ENCODE measurements around the gene KIAA1210. TPM values are rescaled to one million over a fixed set of nuclear protein-coding genes. Genes with fewer than 3 reads are reported as not detected.

The KIAA1210 gene
- total and polyA plus RNA-seq, 10 of the 15 experiments (the other 5 are each of a cell fraction or from before 2014, with no cell fraction given), result 0.01 TPM; not detected in 9

DNA sequence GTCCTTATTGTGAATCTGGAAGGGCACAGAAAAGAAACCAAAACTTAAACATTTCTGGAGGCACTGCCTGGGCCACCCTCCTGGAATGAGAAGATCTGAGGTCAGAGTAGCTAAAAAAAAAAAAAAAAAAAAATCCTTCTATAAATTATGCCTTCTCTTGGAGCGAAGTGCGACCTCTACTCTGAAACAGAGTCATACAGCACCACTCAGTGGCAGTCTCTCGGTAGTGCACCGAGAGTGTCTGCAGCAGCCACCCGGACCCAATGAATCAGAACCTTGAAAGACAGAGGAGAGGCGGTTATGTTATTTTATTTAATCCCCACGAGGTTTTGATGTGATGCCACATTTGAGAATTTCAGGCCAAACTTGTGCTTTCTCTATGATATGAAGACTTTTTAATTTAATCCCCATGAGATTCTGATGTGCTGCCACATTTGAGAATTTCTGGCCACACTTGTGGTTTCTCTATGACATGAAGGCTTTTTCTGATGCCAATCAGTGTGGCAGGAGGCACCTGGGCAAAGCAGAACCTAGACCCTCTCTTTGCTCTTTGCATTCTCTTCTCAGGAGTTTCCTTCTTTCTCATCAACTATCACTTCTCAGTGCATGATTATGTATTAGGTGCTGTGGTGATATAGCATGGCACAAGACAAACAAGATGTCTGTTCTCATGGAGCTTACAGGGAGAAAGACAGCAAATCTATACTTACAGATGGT lies 60.4 kb downstream of the KIAA1210 start:
- in situ Hi-C loops (cut with MboI) (loop anchor here (10.0 kb wide), 1 partner anchor 222 kb away; no protein-coding TSS in a partner anchor), intact Hi-C loops (cut with micrococcal nuclease; ENCODE audit: unreplicated experiment) (loop anchor here (1.0 to 5.0 kb wide), 3 partner anchors 59 to 220 kb away; no protein-coding TSS in a partner anchor)
- BruUV-seq (replicated peaks), result no TSS peak
- Histone ChIP-seq H3K9ac (ENCODE audit: control insufficient read depth, insufficient read depth, low read length) (no peak overlapping the region), H3K36me3 (ENCODE audit: control insufficient read depth in 2 of 2, insufficient read depth in 2 of 2, low read length in 1 of 2) (no peaks in the 10 kb centered on the region), H3K79me2 (ENCODE audit: control insufficient read depth, insufficient read depth, low read length) (no peaks in the 10 kb centered on the region), H3K27ac (ENCODE audit: control insufficient read depth, insufficient read depth) (no peak overlapping the region), H3K9me3 (replicated peaks; ENCODE audit: control insufficient read depth, insufficient read depth, low read length) (peaks cover 2% of the 10 kb centered on the region; the same call in 1 of the 3 replicates), H3K4me3 (no peak overlapping the region), H4K20me1 (ENCODE audit: control insufficient read depth, insufficient read depth) (no peaks in the 10 kb centered on the region), H2AFZ (ENCODE audit: control insufficient read depth, low read depth, low read length) (no peak overlapping the region), H3K27me3 (replicated peaks in 1 of 2; ENCODE audit: control insufficient read depth in 2 of 2, insufficient read depth in 2 of 2, low read length in 1 of 2) (peaks cover 0 to 2% of the 10 kb centered on the region in 2 experiments; a peak in 2 of 4 replicates), H3K4me1 (ENCODE audit: control insufficient read depth, insufficient read depth, low read length) (no peaks in the 10 kb centered on the region), H3K4me2 (ENCODE audit: control insufficient read depth, insufficient read depth) (no peak overlapping the region)
- TF ChIP-seq RCOR1 (conservative IDR thresholded peaks at IDR 0.05; ENCODE audit: low read depth, low read length) (no peak), FOXK2 (IDR thresholded peaks at IDR 0.05) (no peak), MTA2 (IDR thresholded peaks at IDR 0.05; ENCODE audit: low read depth) (no peak), ETV6 (conservative IDR thresholded peaks at IDR 0.05 in 1 of 2, IDR thresholded peaks at IDR 0.05 in 1 of 2; ENCODE audit: borderline replicate concordance in 1 of 2, low read depth in 1 of 2) (no peak), ZNF622 (IDR thresholded peaks at IDR 0.05) (no peak), RAD21 (IDR thresholded peaks at IDR 0.05; ENCODE audit: insufficient read depth, low read depth, low read length) (peak; percentile 66), SMC3 (IDR thresholded peaks at IDR 0.05; ENCODE audit: borderline replicate concordance, low read length) (peak; percentile 35; the same call in 1 of the 2 replicates), MEF2A (IDR thresholded peaks at IDR 0.05; ENCODE audit: insufficient read depth, low read depth, low read length) (no peak), KLF5 (IDR thresholded peaks at IDR 0.05; ENCODE audit: partially characterized antibody) (no peak), TARDBP (IDR thresholded peaks at IDR 0.05; ENCODE audit: borderline replicate concordance) (no peak)
- TF ChIP-seq, protein P1, sequence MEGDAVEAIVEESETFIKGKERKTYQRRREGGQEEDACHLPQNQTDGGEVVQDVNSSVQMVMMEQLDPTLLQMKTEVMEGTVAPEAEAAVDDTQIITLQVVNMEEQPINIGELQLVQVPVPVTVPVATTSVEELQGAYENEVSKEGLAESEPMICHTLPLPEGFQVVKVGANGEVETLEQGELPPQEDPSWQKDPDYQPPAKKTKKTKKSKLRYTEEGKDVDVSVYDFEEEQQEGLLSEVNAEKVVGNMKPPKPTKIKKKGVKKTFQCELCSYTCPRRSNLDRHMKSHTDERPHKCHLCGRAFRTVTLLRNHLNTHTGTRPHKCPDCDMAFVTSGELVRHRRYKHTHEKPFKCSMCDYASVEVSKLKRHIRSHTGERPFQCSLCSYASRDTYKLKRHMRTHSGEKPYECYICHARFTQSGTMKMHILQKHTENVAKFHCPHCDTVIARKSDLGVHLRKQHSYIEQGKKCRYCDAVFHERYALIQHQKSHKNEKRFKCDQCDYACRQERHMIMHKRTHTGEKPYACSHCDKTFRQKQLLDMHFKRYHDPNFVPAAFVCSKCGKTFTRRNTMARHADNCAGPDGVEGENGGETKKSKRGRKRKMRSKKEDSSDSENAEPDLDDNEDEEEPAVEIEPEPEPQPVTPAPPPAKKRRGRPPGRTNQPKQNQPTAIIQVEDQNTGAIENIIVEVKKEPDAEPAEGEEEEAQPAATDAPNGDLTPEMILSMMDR (IDR thresholded peaks at IDR 0.05 in 2 of 3, conservative IDR thresholded peaks at IDR 0.05 in 1 of 3; ENCODE audit: control insufficient read depth in 2 of 3, extremely low read depth in 1 of 3, insufficient read depth in 1 of 3, low read depth in 3 of 3, low read length in 3 of 3), result peak in 2 of 3 experiments; percentile 47 to 51; a peak in 5 of 6 replicates
- TF ChIP-seq, protein P2, sequence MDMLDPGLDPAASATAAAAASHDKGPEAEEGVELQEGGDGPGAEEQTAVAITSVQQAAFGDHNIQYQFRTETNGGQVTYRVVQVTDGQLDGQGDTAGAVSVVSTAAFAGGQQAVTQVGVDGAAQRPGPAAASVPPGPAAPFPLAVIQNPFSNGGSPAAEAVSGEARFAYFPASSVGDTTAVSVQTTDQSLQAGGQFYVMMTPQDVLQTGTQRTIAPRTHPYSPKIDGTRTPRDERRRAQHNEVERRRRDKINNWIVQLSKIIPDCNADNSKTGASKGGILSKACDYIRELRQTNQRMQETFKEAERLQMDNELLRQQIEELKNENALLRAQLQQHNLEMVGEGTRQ (IDR thresholded peaks at IDR 0.05; ENCODE audit: borderline replicate concordance, low read depth, low read length), result no peak
- TF ChIP-seq, protein P3, sequence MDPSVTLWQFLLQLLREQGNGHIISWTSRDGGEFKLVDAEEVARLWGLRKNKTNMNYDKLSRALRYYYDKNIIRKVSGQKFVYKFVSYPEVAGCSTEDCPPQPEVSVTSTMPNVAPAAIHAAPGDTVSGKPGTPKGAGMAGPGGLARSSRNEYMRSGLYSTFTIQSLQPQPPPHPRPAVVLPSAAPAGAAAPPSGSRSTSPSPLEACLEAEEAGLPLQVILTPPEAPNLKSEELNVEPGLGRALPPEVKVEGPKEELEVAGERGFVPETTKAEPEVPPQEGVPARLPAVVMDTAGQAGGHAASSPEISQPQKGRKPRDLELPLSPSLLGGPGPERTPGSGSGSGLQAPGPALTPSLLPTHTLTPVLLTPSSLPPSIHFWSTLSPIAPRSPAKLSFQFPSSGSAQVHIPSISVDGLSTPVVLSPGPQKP (IDR thresholded peaks at IDR 0.05; ENCODE audit: low read depth, low read length), result no peak
- ChIA-PET RAD21 (ENCODE audit: unreplicated experiment) (interaction anchor here (0.6 to 0.8 kb wide), 2 partner anchors 59 to 466 kb away, joined by 3 to 4 read pairs; no protein-coding TSS in a partner anchor), SMC1A (ENCODE audit: uncharacterized antibody, unreplicated experiment) (interaction anchor here (1.1 kb wide), 1 partner anchor 63 kb away, joined by 3 read pairs; no protein-coding TSS in a partner anchor), POLR2A (no interaction called here), CTCF (interaction anchor here (0.6 to 3.5 kb wide), 7 partner anchors 14 to 423 kb away, joined by 3 to 43 read pairs (median 4); no protein-coding TSS in a partner anchor)
- 0% methylated on average over 7 of the region's 7 CpGs for WGBS (ENCODE audit: insufficient coverage, insufficient replicate concordance, low lambda C conversion rate, missing lambda C conversion rate)
- no peak for DNase-seq (ENCODE audit: low read depth, low spot score)
- no peak for FAIRE-seq
- ATAC-seq, result peak; percentile 80
